HG03442 (cell line): Measurements from ENCODE around the gene ZNF714.
"Not testable (repeated sequence)": the region's sequence is repeated elsewhere in the genome, so short reads cannot be mapped to it uniquely, and the experiment has no call there.

ENCODE experiments used
- ATAC-seq: cut with Tn5 transposase; IDR thresholded peaks from one replicate; pipeline ENCODE4 v1.9.1; 2021; ENCODE audit warnings: mild to moderate bottlenecking, moderate library complexity; ENCODE audit not compliant: unreplicated experiment

Gene ZNF714

DNA sequence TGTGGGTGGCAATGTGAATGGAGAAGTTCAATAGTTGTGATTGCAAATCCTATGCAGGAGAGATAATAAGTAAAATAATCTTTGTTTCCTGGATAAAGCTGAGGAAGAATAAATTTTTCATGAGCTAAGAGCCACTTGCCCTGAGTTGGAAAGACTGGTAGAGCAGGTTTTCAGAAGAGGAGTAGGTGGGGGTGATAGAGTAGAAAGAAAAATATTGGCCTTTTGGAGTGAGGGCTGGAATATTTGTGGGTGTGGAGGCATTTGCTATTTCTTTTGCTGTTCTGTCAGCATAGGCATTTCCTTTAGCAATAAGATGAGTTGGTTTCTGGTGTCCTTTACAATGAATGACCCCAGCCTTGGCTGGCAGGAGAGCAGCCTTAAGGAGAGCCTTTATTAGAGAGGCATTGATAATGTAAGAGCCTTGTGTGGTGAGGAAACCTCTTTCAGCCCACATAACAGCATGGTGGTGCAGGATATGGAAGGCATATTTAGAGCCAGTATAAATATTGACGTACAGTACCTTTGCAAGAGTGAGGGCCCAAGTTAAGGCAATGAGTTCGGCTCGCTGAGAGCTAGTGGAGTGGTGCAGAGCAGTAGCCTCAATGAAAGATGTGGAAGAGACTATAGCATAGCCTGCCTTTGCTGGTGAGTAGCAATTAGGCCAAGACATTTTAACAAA, 48.2 kb downstream of the ZNF714 start:
- ATAC-seq = no peak

DNA sequence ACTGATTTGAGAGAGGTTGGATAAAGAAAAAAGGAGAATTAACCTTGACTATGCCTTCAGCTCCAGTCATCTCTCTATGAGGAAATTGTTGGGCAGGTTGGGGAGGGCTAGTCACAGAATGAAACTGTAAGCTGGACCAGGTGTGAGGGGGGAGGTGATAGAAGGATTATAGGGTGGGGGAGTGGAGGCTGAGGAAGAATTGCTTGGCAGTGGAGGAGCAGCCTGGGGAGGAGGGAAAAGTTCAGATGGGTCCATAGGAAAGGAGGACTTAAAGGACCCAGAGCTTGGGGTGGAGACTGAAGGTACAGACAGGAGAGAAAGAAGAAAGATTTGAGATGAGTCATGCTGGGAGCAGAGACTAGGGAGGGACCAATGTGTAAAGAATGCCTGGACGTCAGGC, 51.6 kb downstream of the ZNF714 start:
- no peak for ATAC-seq

DNA sequence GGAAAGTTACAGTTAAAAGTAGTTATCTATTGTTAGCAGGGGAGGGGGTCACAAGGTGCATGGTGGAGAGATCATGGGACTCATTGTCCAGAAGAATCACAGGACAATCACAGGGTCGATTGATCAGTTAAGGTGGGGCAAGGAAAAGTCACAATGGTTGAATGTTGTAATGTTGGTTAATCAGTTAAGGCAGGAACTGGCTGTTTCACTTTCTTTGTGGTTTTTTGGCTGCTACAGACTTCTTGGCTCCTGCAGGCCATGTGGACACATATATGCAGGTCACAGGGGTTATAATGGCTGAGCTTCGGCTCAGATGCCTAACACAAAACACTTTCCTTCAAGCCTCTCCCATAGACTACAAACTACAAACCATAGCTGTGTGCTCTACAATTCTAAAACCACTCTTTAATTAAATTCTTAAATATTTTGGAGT, 52.9 kb downstream of the ZNF714 start:
- ATAC-seq = no peak

DNA sequence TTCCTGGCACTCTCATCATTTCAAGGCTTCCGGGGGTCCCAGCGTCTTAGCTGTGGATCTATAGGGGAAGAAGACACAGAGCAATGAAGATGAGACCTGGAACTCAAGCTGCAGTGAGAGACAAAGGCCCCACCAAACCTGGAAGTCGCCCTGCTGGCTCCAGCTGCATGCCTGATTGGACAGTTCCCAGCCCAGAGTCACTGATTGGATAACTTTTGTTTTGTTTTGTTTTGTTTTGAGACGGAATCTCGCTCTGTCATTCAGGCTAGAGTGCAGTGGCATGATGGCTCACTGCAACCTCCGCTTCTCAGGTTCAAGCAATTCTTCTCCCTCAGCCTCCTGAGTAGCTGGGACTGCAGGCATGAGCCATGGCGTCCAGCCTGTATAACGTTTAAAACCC, 53.4 kb downstream of the ZNF714 start:
- ATAC-seq = no peak

DNA sequence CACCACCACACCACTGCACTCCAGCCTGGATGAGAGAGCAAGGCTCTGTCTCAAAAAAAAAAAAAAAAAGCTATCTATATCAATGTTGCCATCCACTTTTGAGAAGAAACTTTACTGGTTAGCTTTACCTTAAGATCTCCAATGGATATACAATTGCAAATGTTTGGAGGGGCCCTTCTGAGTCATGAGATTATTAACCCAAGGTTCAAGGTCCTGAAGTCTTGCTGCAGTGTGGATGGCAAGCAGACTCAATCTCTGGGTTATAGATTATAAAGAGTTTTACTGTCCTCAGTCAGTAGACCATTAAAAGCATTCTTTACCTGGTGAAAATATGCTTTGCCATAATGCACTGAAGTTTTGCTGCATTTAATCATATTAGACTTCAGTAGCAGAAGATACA, 56.1 kb downstream of the ZNF714 start:
- ATAC-seq = no peak

DNA sequence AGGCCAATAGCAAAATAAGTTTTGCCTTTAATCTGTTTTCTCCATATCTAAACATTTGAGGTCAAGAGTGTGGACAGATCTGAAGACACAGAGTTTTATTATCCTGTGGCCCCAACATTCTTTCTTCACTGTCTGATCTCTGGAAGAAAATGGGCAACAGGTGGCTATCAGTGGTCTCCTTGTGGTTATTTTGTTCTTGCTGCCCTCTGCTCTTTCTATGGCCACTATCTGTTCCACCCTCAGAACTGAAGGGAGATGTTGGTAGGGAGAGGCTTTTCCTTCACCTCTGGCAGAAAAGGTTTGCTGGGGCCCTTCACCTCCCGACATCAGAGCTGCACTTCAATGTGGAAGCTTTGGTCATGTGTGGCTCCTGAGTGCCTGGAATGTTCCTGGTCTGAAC, 59.0 kb downstream of the ZNF714 start:
- ATAC-seq = not testable (repeated sequence)

DNA sequence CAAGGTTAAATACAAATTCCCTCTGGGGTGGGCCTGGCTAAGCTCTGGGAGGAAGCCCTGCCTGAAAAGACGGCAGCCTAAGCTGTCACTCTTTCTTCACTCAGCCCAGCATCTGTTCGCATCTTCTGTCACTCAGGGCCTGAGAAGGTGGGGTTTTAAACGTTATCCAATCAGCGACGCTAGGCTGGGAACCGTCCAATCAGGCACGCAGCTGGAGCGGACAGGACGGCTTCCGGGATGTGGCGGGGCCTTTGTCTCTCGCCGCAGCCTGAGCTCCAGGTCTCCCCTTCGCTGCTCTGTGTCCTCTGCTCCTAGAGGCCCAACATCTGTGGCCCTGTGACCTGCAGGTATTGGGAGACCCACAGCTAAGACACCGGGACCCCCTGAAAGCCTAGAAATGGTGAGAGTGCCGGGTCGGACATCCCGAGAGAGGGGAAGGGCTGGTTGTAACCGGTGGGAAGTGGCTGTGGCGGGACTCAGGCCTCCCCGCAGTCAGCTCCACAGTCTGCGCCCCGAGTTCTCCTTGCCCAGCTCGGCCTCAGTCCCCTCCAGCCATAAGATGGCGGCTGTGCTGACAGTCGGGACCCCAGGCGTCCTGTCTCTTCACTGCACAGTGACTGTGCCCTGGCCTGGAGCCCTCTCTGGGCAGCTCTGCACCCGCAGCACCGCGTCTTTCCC, 59.9 kb downstream of the ZNF714 start, which contains the start of gene ZNF431:
Gene ZNF431 (plus strand): TSS at position 254 of the 678 bp plus-strand sequence. CDS start 144 bp downstream, at position 398.
- ATAC-seq = peak; percentile 99

DNA sequence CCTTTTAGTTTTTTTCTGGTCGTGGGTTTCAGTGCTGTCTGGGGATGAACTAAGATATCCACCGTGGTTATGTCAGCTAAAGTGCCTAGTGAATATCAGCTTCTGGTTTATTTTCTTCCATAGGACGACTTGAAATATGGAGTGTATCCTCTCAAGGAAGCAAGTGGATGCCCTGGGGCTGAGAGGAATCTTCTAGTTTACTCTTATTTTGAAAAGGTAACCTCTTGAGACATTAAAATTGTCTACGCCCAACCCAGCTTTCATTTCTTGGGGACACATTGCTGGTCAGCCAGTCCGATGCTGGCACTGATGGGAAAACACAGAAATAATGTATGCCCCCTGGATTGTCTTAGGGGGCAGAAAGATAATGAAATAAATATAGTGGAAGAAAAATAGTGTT, 61.4 kb downstream of the ZNF714 start:
- no peak for ATAC-seq

DNA sequence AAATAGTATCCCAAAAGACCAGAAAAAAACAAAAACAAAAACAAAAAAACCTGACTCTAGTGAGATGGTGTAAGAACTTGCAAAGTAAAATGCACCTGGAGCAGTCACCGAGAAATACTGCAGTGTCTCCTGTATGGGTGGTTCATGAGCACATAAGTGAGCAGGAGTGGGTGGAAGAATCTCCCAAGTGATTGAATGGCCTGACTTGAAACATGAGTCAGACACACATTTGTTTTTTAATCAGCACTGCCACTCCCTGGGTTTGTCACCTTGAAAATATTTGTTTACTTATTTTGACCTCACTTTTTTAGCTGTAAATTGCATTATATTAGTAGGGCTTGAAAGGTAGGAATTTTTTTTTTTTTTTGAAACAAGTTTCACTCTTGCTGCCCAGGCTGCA, 61.9 kb downstream of the ZNF714 start:
- no peak for ATAC-seq

DNA sequence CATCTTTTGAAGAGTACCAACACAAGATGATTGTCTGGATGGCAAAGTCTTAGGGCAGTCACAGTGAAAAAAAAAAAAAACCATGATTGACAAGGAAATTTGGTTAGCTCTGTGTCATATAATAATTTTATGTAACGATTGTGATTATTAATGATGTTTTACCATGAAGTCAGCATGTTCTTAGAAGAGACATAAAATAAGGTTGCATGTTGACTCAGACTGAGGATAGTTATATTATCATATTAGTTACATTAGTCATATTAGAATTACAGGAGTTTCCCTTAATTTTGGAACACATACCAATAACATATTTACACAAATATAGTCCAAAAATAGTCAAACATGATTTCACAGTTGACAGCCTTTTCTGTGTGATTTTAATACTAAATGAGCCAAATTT, 65.5 kb downstream of the ZNF714 start:
- no peak for ATAC-seq

DNA sequence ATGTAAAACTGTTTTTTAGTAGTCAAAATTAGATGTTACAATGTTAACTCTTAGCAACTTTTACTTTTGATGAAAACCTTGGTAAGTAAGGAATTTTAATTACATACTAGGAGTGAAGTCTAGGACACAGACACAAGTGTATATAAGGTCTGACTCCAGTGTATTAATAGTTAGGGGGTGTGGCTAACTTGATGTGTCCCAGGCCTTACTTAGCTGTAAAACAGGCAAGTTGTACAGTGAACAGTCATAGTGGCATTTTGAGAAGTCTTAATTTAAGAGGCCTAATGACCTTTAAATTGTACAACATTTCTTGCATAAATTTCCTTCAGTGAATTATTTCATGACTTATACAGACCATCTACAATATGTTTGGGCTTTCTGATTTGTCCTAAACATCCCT, 66.7 kb downstream of the ZNF714 start:
- no peak for ATAC-seq

DNA sequence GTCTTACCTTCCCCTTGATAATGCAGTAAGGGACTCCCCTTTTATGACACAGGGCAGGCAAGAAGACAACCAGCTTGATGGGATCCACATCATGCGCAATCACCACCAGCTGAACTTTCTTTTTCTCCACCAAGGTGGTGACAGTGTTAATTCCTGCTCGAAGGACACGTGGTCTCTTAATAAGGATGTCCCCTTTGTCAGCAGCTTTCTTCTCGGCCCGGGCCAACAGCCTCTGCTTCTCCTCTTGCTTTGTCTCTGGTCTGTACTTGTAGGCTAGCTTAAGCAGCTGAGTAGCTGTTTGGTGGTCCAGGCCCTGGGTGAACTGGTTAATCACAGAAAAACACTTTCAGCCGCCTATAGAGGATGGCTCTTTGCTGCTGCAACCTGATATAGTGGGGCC, 67.9 kb downstream of the ZNF714 start:
- ATAC-seq = no peak

DNA sequence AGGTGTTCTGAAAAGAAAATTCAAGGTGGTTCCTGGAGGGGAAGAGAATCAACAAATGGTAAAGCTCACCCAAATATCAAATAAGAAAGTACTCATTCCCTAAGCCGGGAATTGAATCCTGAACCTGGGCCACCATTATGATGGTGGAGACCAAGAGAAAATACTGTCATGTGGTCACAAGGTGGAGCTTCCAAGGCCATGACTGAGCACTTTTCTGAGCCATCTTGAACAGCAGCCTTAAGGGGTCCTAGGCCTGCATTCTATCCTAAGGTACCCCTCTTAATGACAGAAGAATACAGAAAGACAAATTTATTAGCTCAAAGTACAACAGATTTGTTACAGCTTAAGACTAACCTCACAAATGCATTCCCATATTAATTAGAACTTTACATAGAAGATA, 69.5 kb downstream of the ZNF714 start:
- ATAC-seq = no peak

DNA sequence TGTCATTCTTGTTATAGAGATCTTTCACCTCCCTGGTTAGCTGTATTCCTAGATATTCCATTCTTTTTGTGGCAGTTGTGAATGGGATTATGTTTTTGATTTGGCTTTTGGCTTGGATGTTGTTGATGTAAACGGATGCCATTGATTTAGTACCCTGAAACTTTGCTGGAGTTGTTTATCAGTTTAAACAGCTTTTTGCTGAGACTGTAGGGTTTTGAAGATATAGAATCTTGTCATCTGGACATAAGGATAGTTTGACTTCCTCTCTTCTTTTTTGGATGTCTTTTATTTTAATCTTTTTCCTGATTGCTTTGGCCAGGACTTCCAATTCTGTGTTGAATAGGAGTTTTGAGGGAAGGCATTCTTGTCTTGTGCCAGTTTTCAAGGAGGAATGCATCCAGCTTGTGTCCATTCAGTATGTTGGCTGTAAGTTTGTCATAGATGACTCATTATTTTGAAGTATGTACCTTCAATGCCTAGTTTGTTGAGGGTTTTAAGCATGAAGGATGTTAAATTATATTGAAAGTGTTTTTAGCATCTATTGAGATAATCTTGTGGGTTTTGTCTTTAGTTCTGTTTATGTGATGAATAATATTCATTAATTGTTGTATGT, 76.6 kb downstream of the ZNF714 start:
- ATAC-seq = no peak

DNA sequence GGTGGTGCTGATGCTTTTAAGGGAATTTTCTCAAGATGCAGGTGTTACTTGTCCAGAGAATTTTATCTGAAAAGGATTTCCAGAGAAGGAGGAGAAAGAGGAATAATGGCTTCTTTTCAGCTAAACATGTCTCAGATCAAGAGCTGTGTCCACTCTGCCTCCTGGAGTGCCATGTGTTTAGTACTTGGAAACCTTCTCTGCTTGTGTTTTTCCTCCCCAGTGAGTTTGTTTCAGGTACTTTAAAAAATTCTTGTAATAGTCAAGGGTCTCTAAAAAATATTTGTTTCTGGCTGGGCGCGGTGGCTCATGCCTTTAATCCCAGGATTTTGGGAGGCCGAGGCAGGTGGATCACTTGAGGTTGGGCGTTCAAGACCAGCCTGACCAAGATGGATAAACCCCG, 82.5 kb downstream of the ZNF714 start:
- ATAC-seq = no peak

DNA sequence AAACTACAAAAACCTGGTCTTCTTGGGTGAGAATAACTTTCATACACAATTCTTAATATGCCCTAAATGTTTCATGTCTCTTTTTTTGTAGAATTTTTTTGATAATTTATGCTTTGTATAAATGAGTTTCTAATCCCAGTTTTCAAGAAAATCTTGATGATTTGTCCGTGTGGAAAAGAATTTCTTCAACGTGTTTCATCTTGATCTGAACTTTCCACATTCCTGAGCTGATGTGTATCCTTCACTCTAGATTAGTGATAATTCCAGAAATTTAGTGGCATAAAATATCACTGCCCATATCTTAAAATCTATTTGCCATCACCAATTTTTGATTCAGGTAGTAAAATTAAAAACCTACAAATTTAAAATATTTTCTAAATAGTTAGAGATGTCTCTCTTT, 84.4 kb downstream of the ZNF714 start:
- ATAC-seq = no peak
